ENCODE measurements around the gene PNPLA1.

The PNPLA1 gene

DNA sequence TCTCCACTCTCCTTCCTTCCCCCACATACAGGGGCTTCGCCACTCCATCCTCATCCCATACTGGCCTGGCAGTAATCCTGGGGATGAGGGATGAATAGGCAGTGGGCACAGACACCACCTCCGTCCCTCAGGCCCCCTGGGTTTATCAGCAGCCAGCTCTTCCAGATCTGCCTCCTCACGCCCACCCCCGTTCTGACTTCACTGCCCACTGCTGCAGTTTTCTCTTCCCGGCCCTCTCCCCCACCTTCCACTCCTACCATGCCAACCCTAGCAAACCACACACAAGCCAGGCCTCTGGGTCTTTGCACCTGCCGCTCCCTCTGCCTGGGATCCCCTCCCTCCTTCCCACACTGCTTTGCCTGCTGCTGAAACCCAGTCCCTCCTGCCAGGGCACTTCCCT, 22.3 kb downstream of the PNPLA1 start:
- no peak overlapping the region for H3K27ac ChIP-seq (ENCODE audit: low read depth, low read length)

GRCh38 chr6:36296240-36296639, 26.4 kb downstream of the PNPLA1 start:
- no peaks in the 10 kb centered on the region for H3K9me3 ChIP-seq (ENCODE audit: insufficient read depth, low read length)
- no peak overlapping the region for H2AFZ ChIP-seq (ENCODE audit: low read depth, low read length, severe bottlenecking)
- no peaks in the 10 kb centered on the region for H3K36me3 ChIP-seq (ENCODE audit: low read length)
- H3K4me2 ChIP-seq (ENCODE audit: low read depth, low read length, poor library complexity, severe bottlenecking) = no peak overlapping the region
- no peaks in the 10 kb centered on the region for H3K79me2 ChIP-seq (ENCODE audit: insufficient read depth, low read length)
- no peaks in the 10 kb centered on the region for H3K9me2 ChIP-seq (replicated peaks; ENCODE audit: insufficient read depth, low read length)
- H3F3A ChIP-seq (ENCODE audit: insufficient read depth) = no peaks in the 10 kb centered on the region
- no peak overlapping the region for H3K27ac ChIP-seq (ENCODE audit: low read depth, low read length)
- H3K9ac ChIP-seq (ENCODE audit: low read length) = no peak overlapping the region
- H3K4me3 ChIP-seq (ENCODE audit: insufficient read depth, low read length, poor library complexity, severe bottlenecking) = no peak overlapping the region
- no peaks in the 10 kb centered on the region for H4K20me1 ChIP-seq (ENCODE audit: low read depth, low read length)
- no peak for TF ChIP-seq EZH2phosphoT487 (conservative IDR thresholded peaks at IDR 0.05; ENCODE audit: low read length)
- TF ChIP-seq, protein P1, sequence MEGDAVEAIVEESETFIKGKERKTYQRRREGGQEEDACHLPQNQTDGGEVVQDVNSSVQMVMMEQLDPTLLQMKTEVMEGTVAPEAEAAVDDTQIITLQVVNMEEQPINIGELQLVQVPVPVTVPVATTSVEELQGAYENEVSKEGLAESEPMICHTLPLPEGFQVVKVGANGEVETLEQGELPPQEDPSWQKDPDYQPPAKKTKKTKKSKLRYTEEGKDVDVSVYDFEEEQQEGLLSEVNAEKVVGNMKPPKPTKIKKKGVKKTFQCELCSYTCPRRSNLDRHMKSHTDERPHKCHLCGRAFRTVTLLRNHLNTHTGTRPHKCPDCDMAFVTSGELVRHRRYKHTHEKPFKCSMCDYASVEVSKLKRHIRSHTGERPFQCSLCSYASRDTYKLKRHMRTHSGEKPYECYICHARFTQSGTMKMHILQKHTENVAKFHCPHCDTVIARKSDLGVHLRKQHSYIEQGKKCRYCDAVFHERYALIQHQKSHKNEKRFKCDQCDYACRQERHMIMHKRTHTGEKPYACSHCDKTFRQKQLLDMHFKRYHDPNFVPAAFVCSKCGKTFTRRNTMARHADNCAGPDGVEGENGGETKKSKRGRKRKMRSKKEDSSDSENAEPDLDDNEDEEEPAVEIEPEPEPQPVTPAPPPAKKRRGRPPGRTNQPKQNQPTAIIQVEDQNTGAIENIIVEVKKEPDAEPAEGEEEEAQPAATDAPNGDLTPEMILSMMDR (IDR thresholded peaks at IDR 0.05; ENCODE audit: insufficient read depth, low read length, poor library complexity, severe bottlenecking) = no peak
- H3K27me3 ChIP-seq (ENCODE audit: low read length) = no peaks in the 10 kb centered on the region

More for the DNA sequence above, 22.3 kb downstream of the PNPLA1 start:
- no peaks in the 10 kb centered on the region for H3K79me2 ChIP-seq (ENCODE audit: insufficient read depth, low read length)
- H3K4me2 ChIP-seq (ENCODE audit: low read depth, low read length, poor library complexity, severe bottlenecking) = no peak overlapping the region
- no peaks in the 10 kb centered on the region for H4K20me1 ChIP-seq (ENCODE audit: low read depth, low read length)
- no peak overlapping the region for H3K4me3 ChIP-seq (ENCODE audit: insufficient read depth, low read length, poor library complexity, severe bottlenecking)
- H3K9me2 ChIP-seq (replicated peaks; ENCODE audit: insufficient read depth, low read length) = no peaks in the 10 kb centered on the region
- H3F3A ChIP-seq (ENCODE audit: insufficient read depth) = no peaks in the 10 kb centered on the region
- H3K27me3 ChIP-seq (ENCODE audit: low read length) = no peaks in the 10 kb centered on the region
- H3K36me3 ChIP-seq (ENCODE audit: low read length) = no peaks in the 10 kb centered on the region
- TF ChIP-seq, protein P1 (IDR thresholded peaks at IDR 0.05; ENCODE audit: insufficient read depth, low read length, poor library complexity, severe bottlenecking) = no peak
- TF ChIP-seq EZH2phosphoT487 (conservative IDR thresholded peaks at IDR 0.05; ENCODE audit: low read length) = no peak
- no peak overlapping the region for H2AFZ ChIP-seq (ENCODE audit: low read depth, low read length, severe bottlenecking)
- no peaks in the 10 kb centered on the region for H3K9me3 ChIP-seq (ENCODE audit: insufficient read depth, low read length)
- no peak overlapping the region for H3K9ac ChIP-seq (ENCODE audit: low read length)

DNA sequence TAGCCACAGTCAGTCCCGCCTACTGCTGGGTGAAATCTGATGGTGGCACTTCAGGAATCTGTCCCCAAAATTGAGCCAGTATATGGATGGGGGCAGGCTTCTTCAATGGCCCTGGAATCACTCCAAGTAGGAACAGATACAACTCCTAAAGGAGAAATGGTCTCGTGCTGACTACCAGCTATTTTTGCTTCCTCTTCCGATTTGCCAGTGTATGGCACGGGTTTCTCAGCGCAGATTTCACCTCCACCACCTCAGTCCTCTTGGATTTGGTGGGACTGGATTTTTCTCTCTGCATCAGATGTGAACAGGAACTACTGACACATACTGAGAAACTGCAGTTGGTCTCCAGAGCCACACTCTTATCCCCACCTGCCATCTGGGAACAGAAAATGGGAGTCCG, 27.2 kb downstream of the PNPLA1 start:
- no peak overlapping the region for H3K27ac ChIP-seq (ENCODE audit: low read depth, low read length)
- TF ChIP-seq, protein P1 (IDR thresholded peaks at IDR 0.05; ENCODE audit: insufficient read depth, low read length, poor library complexity, severe bottlenecking) = no peak
- no peak for TF ChIP-seq EZH2phosphoT487 (conservative IDR thresholded peaks at IDR 0.05; ENCODE audit: low read length)
- H3K27me3 ChIP-seq (ENCODE audit: low read length) = no peaks in the 10 kb centered on the region
- H3K9me2 ChIP-seq (replicated peaks; ENCODE audit: insufficient read depth, low read length) = no peaks in the 10 kb centered on the region
- H3K9ac ChIP-seq (ENCODE audit: low read length) = no peak overlapping the region
- H3K36me3 ChIP-seq (ENCODE audit: low read length) = no peaks in the 10 kb centered on the region
- no peak overlapping the region for H2AFZ ChIP-seq (ENCODE audit: low read depth, low read length, severe bottlenecking)
- no peaks in the 10 kb centered on the region for H3K9me3 ChIP-seq (ENCODE audit: insufficient read depth, low read length)
- no peak overlapping the region for H3K4me2 ChIP-seq (ENCODE audit: low read depth, low read length, poor library complexity, severe bottlenecking)
- no peaks in the 10 kb centered on the region for H4K20me1 ChIP-seq (ENCODE audit: low read depth, low read length)
- H3F3A ChIP-seq (ENCODE audit: insufficient read depth) = no peaks in the 10 kb centered on the region
- no peaks in the 10 kb centered on the region for H3K79me2 ChIP-seq (ENCODE audit: insufficient read depth, low read length)
- no peak overlapping the region for H3K4me3 ChIP-seq (ENCODE audit: insufficient read depth, low read length, poor library complexity, severe bottlenecking)
